Cardiac septum (tissue), 1 donor: ENCODE measurements around the gene SLC8B1. TPM values are rescaled to one million over a fixed set of nuclear protein-coding genes. Genes with fewer than 3 reads are reported as not detected.

Experiments used
- DNase-seq: peaks from one replicate; pipeline ENCODE4 v3.0.0-alpha.2; 2020; ENCODE audit warnings: low spot score
- intact Hi-C: fragments of 100-400 bp; cut with DNase I; formaldehyde crosslinking; loops from one replicate; pipeline ENCODE4 v1.14.0; 2022
- total RNA-seq: library from RNA; stranded (reverse); fragmentation: NEBNext Ultra II Directional; extraction: Animal tissue kit (Norgen Biotek cat#: 25700); gene quantifications from one replicate; pipeline ENCODE4 v1.2.1, GENCODE V29; 2021
- donor health status: DM: no; HTN: no; CAD: no.

SLC8B1 gene
- total RNA-seq, 1 donor from 2014 or later = 11.0 TPM

DNA sequence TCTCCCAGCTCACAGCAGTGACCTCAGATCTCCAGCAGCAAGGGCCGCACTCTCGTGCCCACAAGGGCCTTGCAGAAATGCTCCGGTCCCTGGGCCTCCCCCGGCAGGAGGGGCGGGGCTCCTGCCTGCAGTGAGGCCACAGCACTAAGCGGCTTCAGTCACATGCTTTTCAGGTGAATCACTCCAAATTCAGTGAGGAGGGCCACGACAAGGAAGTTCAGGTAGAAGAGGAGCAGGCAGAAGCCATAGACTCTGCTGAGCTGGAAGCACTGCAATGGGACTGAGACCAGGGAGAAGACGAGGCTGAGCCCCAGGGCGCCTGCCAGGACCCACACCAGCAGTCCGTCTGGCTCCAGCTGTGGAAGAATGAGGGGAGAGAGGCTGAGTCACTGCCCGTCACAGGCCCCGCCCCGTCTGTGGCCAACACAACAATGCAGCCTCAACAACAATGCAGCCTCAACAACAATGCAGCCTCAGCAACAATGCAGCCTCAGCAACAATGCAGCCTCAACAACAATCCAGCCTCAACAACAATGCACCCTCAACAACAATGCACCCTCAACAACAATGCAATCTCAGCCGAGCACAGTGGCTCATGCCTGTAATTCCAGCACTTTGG lies 35.2 kb downstream of the SLC8B1 start:
- intact Hi-C loops = loop anchor here (5.0 kb wide), 1 partner anchor 67 kb away; no protein-coding TSS in a partner anchor
- DNase-seq = no peak

DNA sequence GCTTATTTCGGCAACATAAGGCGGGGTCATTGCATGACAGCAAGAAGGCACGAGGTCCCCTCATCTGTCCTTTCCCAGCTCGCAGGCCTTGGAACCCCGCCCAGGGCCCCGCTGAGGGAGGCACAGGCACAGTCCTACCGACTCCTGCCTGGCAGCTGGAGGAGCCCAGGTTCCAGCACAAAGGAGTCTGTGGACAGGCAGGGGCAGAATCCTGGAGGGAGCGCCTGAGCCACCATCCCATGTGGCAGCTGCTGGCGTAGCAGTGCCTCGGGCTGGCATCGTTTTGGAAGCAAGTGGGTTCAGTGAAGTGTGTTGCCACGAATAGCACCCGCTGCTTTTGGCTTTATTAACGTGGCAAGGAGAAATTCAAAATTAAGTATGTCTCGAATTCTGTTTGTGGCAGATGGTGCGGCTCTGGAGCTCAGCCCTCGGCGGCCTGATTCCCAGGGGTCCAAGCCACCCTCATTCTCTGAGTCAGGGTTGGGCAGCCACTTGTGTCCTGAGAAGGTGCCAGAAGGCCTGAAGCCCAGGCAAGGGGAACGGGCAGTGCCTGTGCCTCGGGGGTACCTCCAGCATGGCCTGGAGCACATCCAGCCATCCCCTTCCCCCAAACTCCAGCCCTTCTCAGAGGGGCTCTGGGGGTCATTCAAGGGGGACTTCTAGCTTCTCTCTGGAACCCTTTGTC lies 35.9 kb downstream of the SLC8B1 start:
- intact Hi-C loops = loop anchor here (5.0 kb wide), 1 partner anchor 67 kb away; no protein-coding TSS in a partner anchor
- DNase-seq = peak; percentile 83

DNA sequence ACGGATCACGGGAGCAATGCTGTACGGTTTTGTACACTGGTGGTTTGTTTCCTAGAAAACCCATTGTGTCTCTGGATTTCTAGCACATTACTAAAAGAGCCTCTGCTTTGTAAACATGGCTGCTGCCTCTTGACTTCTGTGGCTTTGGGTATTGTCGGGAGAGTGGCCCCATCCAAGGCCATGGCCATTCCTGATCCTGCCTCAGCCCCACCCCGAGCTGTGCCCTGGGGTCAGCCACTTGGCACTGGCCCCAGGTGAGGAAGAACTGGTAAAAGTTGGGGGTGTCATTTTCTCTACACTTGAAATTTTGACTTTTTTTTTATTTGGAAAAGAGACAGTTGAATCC lies 36.5 kb downstream of the SLC8B1 start:
- intact Hi-C loops = loop anchor here (5.0 kb wide), 1 partner anchor 66 kb away; no protein-coding TSS in a partner anchor
- DNase-seq = no peak

DNA sequence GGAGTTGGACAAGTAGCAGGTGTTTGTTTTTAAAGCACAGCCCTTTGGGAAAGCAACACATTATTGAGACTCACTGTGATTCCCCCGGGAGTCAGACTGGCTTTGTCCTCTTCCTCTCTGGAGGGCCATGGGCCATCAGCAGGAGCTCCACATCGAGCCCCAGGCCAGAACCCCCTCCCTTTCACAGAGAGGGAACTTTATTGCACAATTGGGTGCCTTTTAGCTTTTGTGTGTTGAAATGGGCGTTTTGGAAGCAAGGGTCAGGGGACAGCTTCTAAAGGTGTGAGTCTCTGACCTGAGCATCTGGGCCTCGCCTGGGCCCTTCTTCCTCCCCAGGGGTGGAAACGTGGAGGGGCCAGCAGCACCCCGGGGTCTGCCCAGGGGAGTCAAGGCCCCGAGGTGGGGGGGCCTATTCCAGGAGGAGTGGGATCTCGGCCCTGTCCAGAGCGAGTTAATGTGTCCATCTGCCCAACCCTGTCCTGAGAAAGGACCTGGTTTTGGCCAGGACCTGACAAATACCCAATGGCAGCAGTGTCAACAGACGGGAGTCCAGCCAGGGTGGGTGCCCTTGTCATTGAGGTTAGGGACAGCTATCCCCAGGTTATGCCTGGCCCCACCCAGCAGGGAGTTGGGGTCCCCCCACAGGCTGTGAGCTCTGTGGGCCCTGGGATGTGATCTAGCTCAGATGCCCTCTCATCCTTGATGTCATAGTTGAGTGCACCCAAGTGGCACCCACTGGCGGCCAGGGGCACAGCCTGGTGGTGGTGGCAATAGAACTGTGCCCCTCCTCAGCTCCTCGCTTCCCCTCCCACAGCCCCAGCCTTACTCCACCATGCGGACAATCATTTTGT lies 37.1 kb downstream of the SLC8B1 start:
- intact Hi-C loops = loop anchor here (5.0 kb wide), 1 partner anchor 66 kb away; no protein-coding TSS in a partner anchor
- no peak for DNase-seq

DNA sequence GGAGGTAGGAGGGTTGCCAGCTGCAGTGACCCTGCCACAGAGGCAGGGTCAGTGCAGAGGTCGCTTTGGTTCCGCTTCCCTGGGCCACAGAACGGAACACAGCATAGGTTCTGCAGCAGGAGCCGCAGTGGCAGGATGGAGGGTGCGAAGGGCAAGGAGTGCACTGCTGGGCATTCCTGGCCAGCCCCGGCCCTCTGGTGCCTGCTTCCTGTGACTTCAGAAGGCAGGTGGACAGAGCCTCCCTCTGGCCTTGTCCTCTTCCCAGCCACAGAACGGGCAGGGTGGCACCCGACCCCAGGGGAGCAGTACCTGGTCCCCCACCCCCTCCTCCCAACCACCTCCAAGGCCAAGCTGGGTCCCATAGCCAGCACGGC lies 37.7 kb downstream of the SLC8B1 start:
- intact Hi-C loops = loop anchor here (5.0 kb wide), 1 partner anchor 65 kb away; no protein-coding TSS in a partner anchor
- no peak for DNase-seq

DNA sequence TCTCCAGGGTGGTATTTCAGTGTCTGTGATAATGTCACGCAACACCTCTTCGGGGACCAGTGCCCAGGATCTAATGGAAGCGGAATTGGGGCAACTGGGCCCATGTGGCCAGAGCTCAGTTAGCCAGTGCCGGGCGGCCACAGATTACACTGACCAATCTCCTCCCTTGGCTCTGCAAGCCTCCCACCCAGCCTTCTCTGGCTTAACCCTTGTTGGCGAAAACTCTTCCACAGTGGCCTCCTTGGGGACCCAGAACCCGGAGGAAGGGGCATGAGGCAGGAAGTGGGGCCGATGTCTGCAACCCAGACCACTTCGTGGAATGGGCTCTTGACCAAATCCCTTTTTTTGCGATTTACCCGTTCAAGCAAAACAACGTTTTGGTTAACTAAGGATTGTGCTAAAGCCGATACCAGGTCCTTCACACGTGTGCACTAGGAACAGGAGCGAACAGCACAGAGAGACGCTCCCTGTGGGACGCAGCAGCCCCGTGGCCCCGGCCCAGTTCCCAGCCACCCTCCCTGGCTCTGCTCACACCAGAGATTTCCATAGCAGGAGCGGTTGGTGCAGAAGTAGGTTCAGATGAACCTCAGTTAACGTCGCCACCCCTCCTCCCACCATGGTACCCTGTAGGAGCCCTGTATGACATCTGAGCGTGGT lies 38.2 kb downstream of the SLC8B1 start:
- no peak for DNase-seq
- intact Hi-C loops = loop anchor here (5.0 kb wide), 1 partner anchor 64 kb away; no protein-coding TSS in a partner anchor

DNA sequence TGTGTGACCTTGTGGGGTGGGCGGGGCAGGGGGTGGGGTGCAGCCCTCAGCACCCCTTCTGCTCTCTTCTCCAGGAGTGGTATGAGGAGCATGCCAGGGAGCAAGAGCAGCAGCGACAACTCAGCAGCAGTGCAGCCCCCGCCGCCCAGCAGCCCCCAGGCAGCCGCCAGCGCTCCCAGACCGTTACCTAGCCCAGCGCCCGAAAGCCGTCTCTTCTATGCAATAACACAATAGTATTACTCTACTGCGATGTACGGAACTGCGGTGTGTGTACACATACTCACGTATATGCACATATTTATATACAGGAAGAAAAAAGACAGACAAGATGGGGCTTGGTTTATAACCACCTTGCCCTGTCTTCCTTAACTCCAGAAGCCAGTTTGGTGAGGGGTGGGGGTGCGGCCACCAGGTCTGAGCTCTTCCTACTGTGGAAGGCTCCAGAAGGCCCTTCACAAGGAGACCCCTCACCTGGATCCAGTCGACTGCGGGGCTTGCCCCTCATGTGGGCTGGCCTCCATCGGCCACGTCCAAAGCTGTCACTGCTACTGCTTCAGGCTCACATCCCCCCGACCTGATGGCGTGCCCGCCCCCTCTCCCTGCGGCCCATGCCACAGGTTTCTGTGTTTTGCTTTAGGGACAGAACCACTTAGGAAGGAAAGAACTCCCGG lies 38.9 kb downstream of the SLC8B1 start:
- intact Hi-C loops = loop anchor here (5.0 kb wide), 1 partner anchor 64 kb away; no protein-coding TSS in a partner anchor
- DNase-seq = no peak

DNA sequence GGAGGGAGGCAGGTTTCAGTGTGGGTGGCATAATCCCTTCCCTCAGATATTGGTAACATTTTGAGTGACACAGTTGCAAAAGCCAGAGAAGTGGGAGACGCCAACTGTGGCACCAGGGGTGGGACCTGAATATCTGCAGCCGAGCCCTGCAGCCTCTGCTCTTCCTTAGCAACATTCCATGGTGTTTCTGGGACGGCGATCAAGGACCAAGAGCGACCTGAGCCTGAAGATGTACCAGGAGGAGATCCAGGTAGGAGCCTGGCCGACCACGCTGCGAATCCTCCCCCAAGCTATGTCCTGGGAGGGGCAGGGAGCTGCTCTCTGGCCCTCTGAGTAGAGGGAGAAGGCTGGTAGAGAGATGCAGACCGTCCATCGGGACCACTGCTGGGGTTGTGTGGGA lies 41.8 kb downstream of the SLC8B1 start:
- no peak for DNase-seq
- intact Hi-C loops = no loop called here

DNA sequence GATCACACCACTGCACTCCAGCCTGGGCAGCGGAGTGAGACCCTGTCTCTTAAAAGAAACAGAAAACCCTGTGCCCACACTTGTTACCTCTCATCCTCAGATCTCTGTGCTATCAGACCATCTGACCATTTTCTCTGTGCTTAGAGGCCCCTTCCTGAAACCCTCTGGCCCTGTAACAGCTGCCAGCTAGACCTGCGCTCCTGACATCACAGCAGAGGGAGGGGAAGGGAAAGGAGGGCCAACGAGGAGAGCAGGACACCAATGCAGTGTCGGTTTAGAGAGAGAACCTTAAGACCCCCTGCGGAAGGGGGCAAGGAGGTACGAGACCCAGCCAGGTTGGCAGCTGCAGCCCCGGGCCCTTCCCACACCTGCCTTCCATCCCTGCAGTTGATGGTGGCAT lies 42.4 kb downstream of the SLC8B1 start:
- intact Hi-C loops = no loop called here
- no peak for DNase-seq

DNA sequence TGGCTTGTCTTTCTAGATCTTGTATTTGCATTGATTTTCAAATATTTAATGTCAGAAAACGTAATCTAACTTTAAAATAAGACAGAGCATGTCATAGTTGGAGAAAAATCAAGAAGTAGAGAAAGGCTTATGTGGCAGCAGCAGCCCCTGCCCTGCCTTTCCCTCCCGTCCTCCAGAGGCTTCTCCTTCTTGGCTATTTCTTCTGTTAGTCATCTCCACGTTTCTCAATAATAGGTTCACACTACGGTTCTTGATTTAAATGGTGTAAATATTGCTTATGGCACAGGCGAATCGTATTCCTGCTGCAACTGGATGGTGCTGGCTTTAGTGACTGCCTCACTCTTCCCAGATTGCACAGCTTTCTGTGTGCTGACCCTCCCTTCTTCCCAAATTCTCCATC lies 42.8 kb downstream of the SLC8B1 start:
- no peak for DNase-seq
- intact Hi-C loops = no loop called here

DNA sequence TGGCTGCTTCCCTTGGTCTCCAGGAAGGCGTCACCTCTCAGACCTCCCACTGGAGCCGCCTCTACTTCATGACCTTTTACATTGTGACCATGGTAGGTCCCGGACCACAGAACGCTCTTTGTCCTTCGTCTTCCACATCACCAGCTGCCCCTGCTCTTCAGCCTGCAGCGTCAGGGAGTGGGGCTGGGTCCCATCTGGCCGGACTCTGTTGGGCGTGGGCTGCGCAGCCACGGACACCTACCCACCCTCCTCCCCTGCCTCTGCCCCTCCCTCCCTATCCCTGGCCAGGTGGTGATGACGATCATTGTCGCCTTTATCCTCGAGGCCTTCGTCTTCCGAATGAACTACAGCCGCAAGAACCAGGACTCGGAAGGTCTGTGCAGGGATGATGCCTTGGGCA lies 43.3 kb downstream of the SLC8B1 start:
- no peak for DNase-seq
- intact Hi-C loops = no loop called here

DNA sequence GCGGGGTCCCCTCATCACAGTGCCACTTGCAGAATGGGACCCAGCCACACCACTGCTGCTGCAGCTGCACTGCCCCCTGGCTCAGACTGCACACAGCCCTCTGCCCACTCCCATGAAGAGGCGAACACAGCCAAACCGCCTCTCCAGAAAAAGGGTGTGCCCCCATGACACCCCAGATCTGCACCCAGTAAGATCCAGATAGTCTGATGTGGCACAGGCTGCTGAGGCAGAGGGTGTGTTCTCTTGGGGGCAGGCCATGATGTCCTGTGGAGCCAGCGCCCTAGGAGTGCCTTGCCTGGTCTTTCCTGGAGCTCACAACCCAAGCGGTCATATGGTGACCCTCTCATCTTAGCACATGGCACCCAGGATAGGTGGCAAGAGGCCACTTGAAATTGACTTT lies 44.4 kb downstream of the SLC8B1 start:
- DNase-seq = no peak
- intact Hi-C loops = no loop called here

DNA sequence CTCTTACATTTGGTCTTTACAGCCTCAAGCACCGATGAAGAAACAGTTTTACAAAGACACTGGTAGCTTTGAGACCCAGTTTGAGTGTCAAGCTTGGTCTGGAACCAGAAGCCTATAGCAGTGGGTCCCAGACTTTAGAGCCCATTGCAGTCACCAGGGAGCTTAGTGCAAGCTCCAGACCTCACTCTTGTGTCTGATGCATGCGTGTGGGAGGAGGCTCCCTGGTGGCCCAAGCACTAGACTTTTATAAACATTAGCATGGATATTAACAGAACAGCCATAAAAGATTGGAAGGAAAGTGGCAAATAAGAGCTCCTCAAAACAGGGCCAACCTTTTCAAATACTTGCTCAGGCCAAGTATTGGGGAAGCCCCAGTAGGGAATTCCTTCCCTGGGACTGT lies 45.5 kb downstream of the SLC8B1 start:
- intact Hi-C loops = no loop called here
- no peak for DNase-seq

DNA sequence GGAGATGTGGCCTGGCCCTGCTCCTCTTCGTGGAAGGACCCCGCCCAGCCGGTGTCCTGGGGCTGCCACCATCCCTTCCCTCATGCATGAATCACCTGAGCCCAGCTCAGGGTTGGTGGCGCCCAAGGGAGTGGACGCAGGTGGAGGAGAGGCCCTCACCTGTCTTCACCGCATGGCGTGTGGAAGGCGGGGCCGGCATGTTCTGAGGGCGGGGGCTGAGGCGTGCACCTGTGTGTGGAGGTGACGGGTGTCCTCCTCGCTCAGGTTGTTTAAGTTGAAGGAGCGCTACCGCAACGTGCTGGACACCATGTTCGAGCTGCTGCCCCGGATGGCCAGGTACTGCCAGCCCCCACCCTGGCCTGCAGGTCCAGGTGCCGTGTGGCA lies 47.0 kb downstream of the SLC8B1 start:
- intact Hi-C loops = no loop called here
- no peak for DNase-seq

DNA sequence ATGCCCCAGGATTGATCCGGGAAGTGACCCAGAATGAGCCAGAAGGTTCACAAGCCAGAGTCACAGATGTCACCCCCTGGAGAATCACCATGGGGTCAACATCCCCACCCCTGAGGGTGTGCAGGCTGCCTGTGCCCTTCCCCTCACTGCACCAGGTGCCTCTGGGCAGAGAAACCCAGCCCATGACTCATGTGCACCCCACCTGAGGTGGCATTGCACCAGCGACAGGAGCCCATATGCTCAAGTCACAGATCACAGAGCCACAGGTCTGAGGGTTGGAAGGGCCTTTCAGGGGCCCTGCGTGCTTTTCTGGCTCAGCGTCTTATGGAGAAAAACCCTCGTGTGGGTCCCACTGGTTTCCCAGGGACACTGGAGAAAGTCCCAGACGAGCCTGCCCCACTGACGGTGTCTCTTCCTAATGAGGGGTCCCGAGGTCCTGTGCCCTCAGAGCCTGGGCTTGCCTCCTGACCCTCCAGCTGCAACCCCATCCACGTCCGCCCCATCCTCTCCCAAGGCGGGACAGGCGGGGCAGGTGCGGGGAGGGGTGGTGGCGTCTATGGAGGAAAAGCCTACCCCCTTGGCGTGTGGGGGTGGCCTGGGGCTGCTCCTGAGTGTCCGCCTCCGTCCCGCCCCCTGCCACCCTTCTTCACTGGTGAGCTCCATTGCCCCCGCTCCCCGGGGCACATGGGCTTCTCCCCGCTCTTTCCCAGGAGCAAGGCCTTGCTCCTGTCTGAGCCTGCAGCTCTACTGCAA lies 47.6 kb downstream of the SLC8B1 start:
- no peak for DNase-seq
- intact Hi-C loops = no loop called here

DNA sequence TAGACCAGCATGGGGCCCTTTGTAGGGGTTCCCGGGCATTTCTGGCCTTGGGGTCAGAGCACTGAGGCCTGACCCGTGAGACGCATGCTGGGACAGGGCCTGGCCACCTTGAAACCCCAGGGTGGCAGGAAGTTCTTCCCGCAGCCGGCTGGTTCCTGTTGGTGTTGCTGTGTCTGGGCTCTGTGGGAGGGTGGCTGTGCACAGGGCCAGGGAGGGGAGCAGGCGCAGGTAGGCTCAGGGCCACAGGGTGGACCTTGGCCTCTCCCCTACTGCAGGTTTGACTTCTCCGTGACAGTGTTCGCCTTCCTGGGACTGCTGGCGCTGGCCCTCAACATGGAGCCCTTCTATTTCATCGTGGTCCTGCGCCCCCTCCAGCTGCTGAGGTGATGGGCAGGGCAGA lies 48.2 kb downstream of the SLC8B1 start:
- intact Hi-C loops = no loop called here
- DNase-seq = no peak

DNA sequence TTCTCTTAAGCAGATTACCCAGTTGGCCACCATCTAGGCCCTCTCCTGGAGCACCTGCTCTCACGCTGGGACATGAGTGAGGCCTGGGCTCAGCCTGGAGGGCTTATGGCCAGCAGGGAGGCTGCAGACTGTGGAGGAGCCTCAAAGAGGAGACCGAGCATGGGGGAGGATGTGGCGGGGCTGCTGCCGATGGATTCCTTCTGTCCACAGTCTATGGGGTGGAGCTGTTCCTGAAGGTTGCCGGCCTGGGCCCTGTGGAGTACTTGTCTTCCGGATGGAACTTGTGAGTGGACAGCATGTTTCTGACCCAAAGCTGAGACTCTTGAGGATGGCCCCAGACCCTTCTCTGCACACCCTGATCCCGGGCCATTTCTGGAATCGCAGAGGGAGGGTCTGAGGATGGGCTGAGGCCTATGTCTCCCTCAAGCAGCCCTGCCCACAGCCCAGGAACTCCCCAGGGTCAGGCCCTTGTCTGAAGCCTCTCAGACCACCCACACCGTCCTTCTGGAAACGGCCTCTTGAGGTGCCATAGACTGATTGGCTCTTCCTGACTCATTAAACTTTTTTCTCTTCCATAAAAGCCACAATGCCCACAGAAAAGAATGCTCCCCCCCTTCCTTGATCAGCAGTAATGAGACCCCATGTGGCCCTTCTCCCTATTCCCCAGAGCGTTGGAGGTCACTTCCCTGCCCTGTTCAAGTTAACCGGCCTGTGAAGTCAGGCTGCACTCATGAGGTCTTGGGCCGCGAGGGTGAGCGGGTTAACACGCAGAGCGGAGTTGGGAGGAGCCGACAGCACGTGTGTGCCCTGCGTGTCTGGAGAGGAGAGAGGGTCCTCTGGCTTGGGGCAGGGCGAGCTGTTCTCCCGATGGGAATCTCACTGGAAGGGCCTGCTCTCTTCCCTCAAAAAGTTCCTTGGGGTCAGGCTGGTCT lies 49.0 kb downstream of the SLC8B1 start:
- no peak for DNase-seq
- intact Hi-C loops = no loop called here

DNA sequence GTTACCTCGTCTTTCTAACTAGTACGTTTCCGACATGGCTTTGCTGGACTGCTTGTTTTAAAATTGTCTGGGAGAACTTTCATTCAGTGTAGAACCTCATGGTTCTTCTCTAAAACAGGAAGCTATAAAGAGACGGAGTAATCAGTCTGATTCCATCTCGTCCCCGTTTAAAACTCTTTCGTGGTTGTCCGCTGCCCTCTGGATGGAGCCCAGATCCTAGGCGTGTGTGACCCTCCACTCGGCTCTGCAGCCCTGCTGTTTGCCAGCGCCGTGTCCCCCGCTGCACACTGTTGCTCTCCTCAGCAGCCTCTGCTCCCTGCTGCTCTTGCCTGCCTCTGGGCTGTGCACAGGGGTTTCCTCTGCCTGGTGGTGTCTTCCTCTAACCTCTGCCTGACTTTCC lies 50.2 kb downstream of the SLC8B1 start:
- intact Hi-C loops = no loop called here
- no peak for DNase-seq
